ENCODE data around the gene COPS3. TPM values are rescaled to one million over a fixed set of nuclear protein-coding genes. Genes with fewer than 3 reads are reported as not detected.

Gene COPS3
- total RNA-seq, 1 donor from 2014 or later: 63.5 TPM

GRCh38 chr17:17225901-17226300 is 55.1 kb downstream of the COPS3 start:
- Mint-ChIP-seq H3K36me3 (peaks cover 40% of the 10 kb centered on the region), H3K4me3 (no peak overlapping the region), H3K27me3 (ENCODE audit: low read depth) (no peaks in the 10 kb centered on the region), H3K4me1 (no peaks in the 10 kb centered on the region), H3K27ac (no peak overlapping the region), H3K9me3 (no peaks in the 10 kb centered on the region)
- TF ChIP-seq, protein P1, sequence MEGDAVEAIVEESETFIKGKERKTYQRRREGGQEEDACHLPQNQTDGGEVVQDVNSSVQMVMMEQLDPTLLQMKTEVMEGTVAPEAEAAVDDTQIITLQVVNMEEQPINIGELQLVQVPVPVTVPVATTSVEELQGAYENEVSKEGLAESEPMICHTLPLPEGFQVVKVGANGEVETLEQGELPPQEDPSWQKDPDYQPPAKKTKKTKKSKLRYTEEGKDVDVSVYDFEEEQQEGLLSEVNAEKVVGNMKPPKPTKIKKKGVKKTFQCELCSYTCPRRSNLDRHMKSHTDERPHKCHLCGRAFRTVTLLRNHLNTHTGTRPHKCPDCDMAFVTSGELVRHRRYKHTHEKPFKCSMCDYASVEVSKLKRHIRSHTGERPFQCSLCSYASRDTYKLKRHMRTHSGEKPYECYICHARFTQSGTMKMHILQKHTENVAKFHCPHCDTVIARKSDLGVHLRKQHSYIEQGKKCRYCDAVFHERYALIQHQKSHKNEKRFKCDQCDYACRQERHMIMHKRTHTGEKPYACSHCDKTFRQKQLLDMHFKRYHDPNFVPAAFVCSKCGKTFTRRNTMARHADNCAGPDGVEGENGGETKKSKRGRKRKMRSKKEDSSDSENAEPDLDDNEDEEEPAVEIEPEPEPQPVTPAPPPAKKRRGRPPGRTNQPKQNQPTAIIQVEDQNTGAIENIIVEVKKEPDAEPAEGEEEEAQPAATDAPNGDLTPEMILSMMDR (IDR thresholded peaks at IDR 0.05; ENCODE audit: unreplicated experiment): no peak
- no peak for DNase-seq (ENCODE audit: low spot score in 2 of 2, unreplicated experiment in 2 of 2)

- no peak overlapping the region for H3K4me3 Mint-ChIP-seq
- TF ChIP-seq, protein P1 (IDR thresholded peaks at IDR 0.05; ENCODE audit: unreplicated experiment): no peak
- no peak overlapping the region for H3K27ac Mint-ChIP-seq
- no peak for DNase-seq (ENCODE audit: low spot score in 2 of 2, unreplicated experiment in 2 of 2)
- no peaks in the 10 kb centered on the region for H3K9me3 Mint-ChIP-seq
- peaks cover 37% of the 10 kb centered on the region for H3K36me3 Mint-ChIP-seq
- no peaks in the 10 kb centered on the region for H3K4me1 Mint-ChIP-seq
- no peaks in the 10 kb centered on the region for H3K27me3 Mint-ChIP-seq (ENCODE audit: low read depth)
Observed at GRCh38 chr17:17224137-17224536, 56.9 kb downstream of the COPS3 start.

GRCh38 chr17:17223736-17224135 is 57.3 kb downstream of the COPS3 start:
- no peak for DNase-seq (ENCODE audit: low spot score in 2 of 2, unreplicated experiment in 2 of 2)
- TF ChIP-seq, protein P1 (IDR thresholded peaks at IDR 0.05; ENCODE audit: unreplicated experiment): no peak
- H3K36me3 Mint-ChIP-seq: peaks cover 38% of the 10 kb centered on the region
- H3K27ac Mint-ChIP-seq: no peak overlapping the region
- no peak overlapping the region for H3K4me3 Mint-ChIP-seq
- no peaks in the 10 kb centered on the region for H3K27me3 Mint-ChIP-seq (ENCODE audit: low read depth)
- H3K9me3 Mint-ChIP-seq: no peaks in the 10 kb centered on the region
- no peaks in the 10 kb centered on the region for H3K4me1 Mint-ChIP-seq

- TF ChIP-seq, protein P1 (IDR thresholded peaks at IDR 0.05; ENCODE audit: unreplicated experiment): no peak
- Mint-ChIP-seq H3K27ac (no peak overlapping the region), H3K4me3 (no peak overlapping the region), H3K27me3 (ENCODE audit: low read depth) (no peaks in the 10 kb centered on the region), H3K9me3 (no peaks in the 10 kb centered on the region), H3K4me1 (no peaks in the 10 kb centered on the region), H3K36me3 (peaks cover 48% of the 10 kb centered on the region)
- no peak for DNase-seq (ENCODE audit: low spot score in 2 of 2, unreplicated experiment in 2 of 2)
Observed at GRCh38 chr17:17221329-17221728, 59.7 kb downstream of the COPS3 start.

GRCh38 chr17:17220529-17220928 is 60.5 kb downstream of the COPS3 start:
- no peaks in the 10 kb centered on the region for H3K9me3 Mint-ChIP-seq
- H3K27ac Mint-ChIP-seq: no peak overlapping the region
- H3K27me3 Mint-ChIP-seq (ENCODE audit: low read depth): no peaks in the 10 kb centered on the region
- TF ChIP-seq, protein P1 (IDR thresholded peaks at IDR 0.05; ENCODE audit: unreplicated experiment): no peak
- peaks cover 47% of the 10 kb centered on the region for H3K36me3 Mint-ChIP-seq
- no peak for DNase-seq (ENCODE audit: low spot score in 2 of 2, unreplicated experiment in 2 of 2)
- H3K4me3 Mint-ChIP-seq: no peak overlapping the region
- H3K4me1 Mint-ChIP-seq: no peaks in the 10 kb centered on the region

GRCh38 chr17:17217995-17218394 is 63.1 kb downstream of the COPS3 start:
- Mint-ChIP-seq H3K4me1 (no peaks in the 10 kb centered on the region), H3K27me3 (ENCODE audit: low read depth) (no peaks in the 10 kb centered on the region), H3K4me3 (no peak overlapping the region), H3K9me3 (no peaks in the 10 kb centered on the region), H3K27ac (no peak overlapping the region), H3K36me3 (peaks cover 45% of the 10 kb centered on the region)
- TF ChIP-seq, protein P1 (IDR thresholded peaks at IDR 0.05; ENCODE audit: unreplicated experiment): no peak
- DNase-seq (ENCODE audit: low spot score in 2 of 2, unreplicated experiment in 2 of 2): no peak
